Activated CD8-positive, alpha-beta T cell treated with anti-CD3 and anti-CD28 coated beads for 36 hours (primary cell): ENCODE results near the gene ETNK2. TPM values are rescaled to one million over a fixed set of nuclear protein-coding genes. Genes with fewer than 3 reads are reported as not detected.

Source experiments
- ATAC-seq: fragments of 200-7000 bp; cut with Tn5 transposase; one replicate; pipeline ENCODE4 v1.10.0; 2021; ENCODE audit warnings: mild to moderate bottlenecking, moderate library complexity
- CTCF ChIA-PET: fragments of 350-600 bp; sonication (Branson Sonifier 250); formaldehyde crosslinking; loops from one replicate; lab custom pipeline; 2021; ENCODE audit warnings: antibody characterized with exemption; lab: Charles Lee
- POLR2A ChIA-PET: fragments of 350-600 bp; sonication (Branson Sonifier 250); formaldehyde crosslinking; loops from one replicate; lab custom pipeline; 2021; ENCODE audit warnings: antibody characterized with exemption; lab: Charles Lee
- DNase-seq: peaks from one replicate; pipeline ENCODE4 v3.0.0-alpha.2; 2020
- H3K27ac Mint-ChIP-seq: one replicate; pipeline ENCODE4 v1.8.0; 2021; ENCODE audit warnings: mild to moderate bottlenecking, mixed read lengths
- H3K27me3 Mint-ChIP-seq: one replicate; pipeline ENCODE4 v1.8.0; 2021; ENCODE audit warnings: mixed read lengths
- H3K36me3 Mint-ChIP-seq: one replicate; pipeline ENCODE4 v1.8.0; 2021; ENCODE audit warnings: low read depth, mixed read lengths
- H3K4me1 Mint-ChIP-seq: one replicate; pipeline ENCODE4 v1.8.0; 2021; ENCODE audit warnings: low read depth, mixed read lengths
- H3K4me3 Mint-ChIP-seq: one replicate; pipeline ENCODE4 v1.8.0; 2021; ENCODE audit warnings: mild to moderate bottlenecking, moderate library complexity, mixed read lengths
- H3K9me3 Mint-ChIP-seq: one replicate; pipeline ENCODE4 v1.8.0; 2021; ENCODE audit warnings: mixed read lengths
- intact Hi-C: fragments of 100-400 bp; cut with micrococcal nuclease; formaldehyde crosslinking; loops from one replicate; pipeline ENCODE4 v1.10.0; 2022
- total RNA-seq, 2 experiments: library from RNA; stranded (reverse); gene quantifications; one replicate each; pipeline ENCODE4 v1.2.3, GENCODE V29; 2021
- TF ChIP-seq, protein P1 (sequence below): fragments of 200-600 bp; IDR thresholded peaks from one replicate; pipeline ENCODE4 v1.8.0; 2022; ENCODE audit warnings: antibody characterized with exemption, mild to moderate bottlenecking

ETNK2 gene
- total RNA-seq, 2 experiments from 2014 or later = 1.3 to 1.4 TPM

GRCh38 chr1:204081164-204081790 is 70.6 kb downstream of the ETNK2 start:
- peaks cover 24% of the 10 kb centered on the region for H3K27me3 Mint-ChIP-seq
- CTCF ChIA-PET = no interaction called here
- H3K36me3 Mint-ChIP-seq = no peaks in the 10 kb centered on the region
- TF ChIP-seq, protein P1, sequence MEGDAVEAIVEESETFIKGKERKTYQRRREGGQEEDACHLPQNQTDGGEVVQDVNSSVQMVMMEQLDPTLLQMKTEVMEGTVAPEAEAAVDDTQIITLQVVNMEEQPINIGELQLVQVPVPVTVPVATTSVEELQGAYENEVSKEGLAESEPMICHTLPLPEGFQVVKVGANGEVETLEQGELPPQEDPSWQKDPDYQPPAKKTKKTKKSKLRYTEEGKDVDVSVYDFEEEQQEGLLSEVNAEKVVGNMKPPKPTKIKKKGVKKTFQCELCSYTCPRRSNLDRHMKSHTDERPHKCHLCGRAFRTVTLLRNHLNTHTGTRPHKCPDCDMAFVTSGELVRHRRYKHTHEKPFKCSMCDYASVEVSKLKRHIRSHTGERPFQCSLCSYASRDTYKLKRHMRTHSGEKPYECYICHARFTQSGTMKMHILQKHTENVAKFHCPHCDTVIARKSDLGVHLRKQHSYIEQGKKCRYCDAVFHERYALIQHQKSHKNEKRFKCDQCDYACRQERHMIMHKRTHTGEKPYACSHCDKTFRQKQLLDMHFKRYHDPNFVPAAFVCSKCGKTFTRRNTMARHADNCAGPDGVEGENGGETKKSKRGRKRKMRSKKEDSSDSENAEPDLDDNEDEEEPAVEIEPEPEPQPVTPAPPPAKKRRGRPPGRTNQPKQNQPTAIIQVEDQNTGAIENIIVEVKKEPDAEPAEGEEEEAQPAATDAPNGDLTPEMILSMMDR = no peak
- no peak for DNase-seq
- ATAC-seq = no peak
- intact Hi-C loops = no loop called here
- no peaks in the 10 kb centered on the region for H3K4me1 Mint-ChIP-seq
- no peaks in the 10 kb centered on the region for H3K9me3 Mint-ChIP-seq
- no peak overlapping the region for H3K4me3 Mint-ChIP-seq
- POLR2A ChIA-PET = no interaction called here
- H3K27ac Mint-ChIP-seq = no peak overlapping the region

Other genes with a start within 250 kb of the ETNK2 start
- 1 to 10 TPM; 1.6 to 1.7 TPM for gene SOX13, start 78.9 kb downstream of the ETNK2 start, total RNA-seq
- not detected for gene REN, start 14.3 kb upstream of the ETNK2 start, total RNA-seq
- not detected for gene KISS1, start 44.4 kb upstream of the ETNK2 start, total RNA-seq
- gene GOLT1A, start 61.9 kb upstream of the ETNK2 start, total RNA-seq = not detected
- 1 to 10 TPM; 3.0 to 3.7 TPM for gene PLEKHA6, start 207.9 kb upstream of the ETNK2 start, total RNA-seq